Medulla oblongata (tissue), 1 donor: Measurements from ENCODE around the gene PEPD.
"Not testable (repeated sequence)": the region's sequence is repeated elsewhere in the genome, so short reads cannot be mapped to it uniquely, and the experiment has no call there.

Source experiments
- DNase-seq: peaks from one replicate; pipeline ENCODE4 v3.0.0-alpha.2; 2015; ENCODE audit errors: extremely low spot score

PEPD gene

GRCh38 chr19:33498391-33499000, 23.1 kb downstream of the PEPD start:
- no peak for DNase-seq

GRCh38 chr19:33497778-33498175, 23.8 kb downstream of the PEPD start:
- no peak for DNase-seq

- DNase-seq = no peak
Measured at GRCh38 chr19:33497131-33497777, 24.3 kb downstream of the PEPD start.

GRCh38 chr19:33496038-33496895, 25.3 kb downstream of the PEPD start:
- no peak for DNase-seq

- no peak for DNase-seq
Measured at GRCh38 chr19:33493401-33494275, 28.0 kb downstream of the PEPD start.

- DNase-seq = no peak
Measured at GRCh38 chr19:33492951-33493350, 28.6 kb downstream of the PEPD start.

- DNase-seq = no peak
Measured at GRCh38 chr19:33492090-33492489, 29.5 kb downstream of the PEPD start.

- DNase-seq = not testable (repeated sequence)
Measured at GRCh38 chr19:33490596-33490995, 31.0 kb downstream of the PEPD start.

- DNase-seq = no peak
Measured at GRCh38 chr19:33490041-33490451, 31.5 kb downstream of the PEPD start.

- DNase-seq = no peak
Measured at GRCh38 chr19:33488826-33489225, 32.8 kb downstream of the PEPD start.

- DNase-seq = no peak
Measured at GRCh38 chr19:33487901-33488800, 33.4 kb downstream of the PEPD start.

GRCh38 chr19:33486936-33487811, 34.4 kb downstream of the PEPD start:
- no peak for DNase-seq

- no peak for DNase-seq
Measured at GRCh38 chr19:33486407-33486806, 35.2 kb downstream of the PEPD start.

GRCh38 chr19:33484226-33484774, 37.3 kb downstream of the PEPD start:
- DNase-seq = no peak

GRCh38 chr19:33482476-33482875, 39.1 kb downstream of the PEPD start:
- DNase-seq = no peak

GRCh38 chr19:33481863-33482262, 39.7 kb downstream of the PEPD start:
- DNase-seq = no peak

- DNase-seq = not testable (repeated sequence)
Measured at GRCh38 chr19:33479570-33479969, 42.0 kb downstream of the PEPD start.

GRCh38 chr19:33477781-33478180, 43.8 kb downstream of the PEPD start:
- DNase-seq = no peak

GRCh38 chr19:33476151-33476707, 45.4 kb downstream of the PEPD start:
- no peak for DNase-seq
